ENCODE data around the gene NAT8.
"Not testable (repeated sequence)": the region's sequence is repeated elsewhere in the genome, so short reads cannot be mapped to it uniquely, and the experiment has no call there.

Gene NAT8

GRCh38 chr2:73642338-73643018 is at the start of gene NAT8:
Gene NAT8 (minus strand): TSS chr2:73642422. CDS start chr2:73641628, 794 bp downstream.
- DNase-seq = no peak

- DNase-seq = not testable (repeated sequence)
These were observed 48.3 kb upstream of the NAT8 start for GRCh38 chr2:73690372-73691088.

DNA sequence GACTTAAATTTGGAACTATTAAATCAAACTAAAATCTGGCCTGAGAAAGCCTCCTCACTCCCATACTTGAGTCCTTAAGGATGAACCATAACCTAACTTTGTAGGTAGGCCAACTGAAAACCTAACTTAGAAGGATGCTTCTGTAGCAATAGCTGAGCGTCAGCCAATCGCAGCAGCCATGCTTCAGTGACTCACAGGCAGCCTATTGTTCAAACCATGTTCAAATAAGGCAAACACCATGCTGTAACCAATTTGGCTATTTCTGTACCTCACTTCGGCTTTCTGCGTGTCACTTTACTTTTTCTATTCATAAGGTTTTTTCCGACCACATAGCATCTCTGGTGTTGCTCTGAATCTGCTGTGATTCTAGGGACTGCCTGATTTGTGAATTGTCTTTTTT is 46.3 kb upstream of the NAT8 start:
- DNase-seq = not testable (repeated sequence)

GRCh38 chr2:73685764-73686438 is 43.7 kb upstream of the NAT8 start:
- no peak for DNase-seq

DNA sequence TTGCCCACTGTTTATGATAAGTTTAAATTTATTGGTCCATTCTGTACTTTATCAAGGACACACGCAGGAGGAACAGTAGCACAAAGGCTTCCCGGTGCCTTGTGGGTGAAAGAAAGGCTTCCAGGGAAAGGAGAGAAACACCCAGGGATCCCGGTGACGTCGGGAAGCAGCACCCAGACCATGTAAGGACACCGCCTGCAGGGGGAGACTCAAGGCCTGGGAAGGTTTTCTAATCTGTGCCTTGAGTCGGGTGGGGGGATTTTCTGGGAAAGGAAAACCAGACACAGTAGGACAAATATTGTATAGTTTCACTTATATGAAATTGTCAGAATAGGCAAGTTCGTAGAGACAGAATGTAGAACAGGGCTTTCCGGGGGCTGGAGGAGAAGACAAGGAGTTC is 42.7 kb upstream of the NAT8 start:
- not testable (repeated sequence) for DNase-seq

DNA sequence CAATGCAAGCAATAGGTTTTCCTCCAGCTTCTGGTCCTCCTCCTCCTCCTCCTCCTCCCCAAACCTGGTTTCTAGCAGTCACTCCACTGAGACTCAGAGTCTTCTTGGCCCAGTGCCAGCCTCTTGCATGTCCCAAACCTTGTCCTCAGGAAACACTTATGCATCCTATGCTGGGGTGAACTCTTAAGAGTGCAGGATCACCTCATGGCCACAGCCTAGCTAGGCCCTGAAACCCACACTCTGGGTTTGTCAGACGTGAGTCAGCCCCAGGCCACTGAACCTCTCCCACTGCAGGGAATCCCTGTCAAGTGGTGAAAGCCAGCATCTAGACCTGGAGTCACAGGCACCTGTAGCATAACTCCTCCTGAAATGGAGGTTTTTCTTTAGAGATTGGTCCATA is 42.1 kb upstream of the NAT8 start:
- DNase-seq = not testable (repeated sequence)

GRCh38 chr2:73679951-73680571 is 37.8 kb upstream of the NAT8 start:
- DNase-seq = not testable (repeated sequence)

DNA sequence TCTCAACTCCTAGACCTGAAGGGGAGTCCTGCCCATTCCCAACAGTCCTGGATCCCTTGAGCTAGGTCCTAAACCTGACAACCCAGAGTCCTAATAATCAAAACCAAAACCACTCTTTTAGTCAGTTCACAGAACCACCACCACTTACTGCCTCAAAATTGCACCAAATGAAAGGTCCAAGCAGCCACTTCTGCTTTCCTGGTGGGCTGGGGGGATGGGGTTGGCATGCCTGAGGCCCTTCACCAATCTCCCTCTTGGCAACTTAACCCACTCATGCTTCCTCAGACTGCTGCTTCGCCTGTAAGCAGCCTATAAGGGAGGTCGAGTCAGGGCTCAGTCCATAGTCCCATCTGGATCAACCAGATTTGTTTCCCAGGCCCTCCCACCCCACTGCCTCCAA is 37.0 kb upstream of the NAT8 start:
- not testable (repeated sequence) for DNase-seq

DNA sequence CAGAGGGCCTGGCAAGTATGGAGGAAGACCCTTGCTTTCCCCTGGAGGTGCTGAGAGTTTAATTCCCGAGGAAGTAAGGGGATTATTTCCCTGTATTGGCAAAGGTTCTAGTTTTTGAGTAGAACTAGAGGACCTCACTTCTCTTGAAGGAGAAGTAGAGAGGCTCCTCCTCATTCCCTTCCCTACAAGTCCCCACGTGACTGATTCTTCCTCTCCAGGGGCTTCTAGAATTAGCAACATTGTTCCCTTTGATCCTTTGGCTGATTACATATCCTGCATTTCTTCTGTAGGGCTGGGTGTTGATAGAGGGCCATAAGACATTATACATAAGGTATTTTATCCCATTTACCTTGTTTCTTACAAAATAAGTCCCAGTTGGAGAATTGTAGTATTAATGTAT is 35.8 kb upstream of the NAT8 start:
- DNase-seq = not testable (repeated sequence)

DNA sequence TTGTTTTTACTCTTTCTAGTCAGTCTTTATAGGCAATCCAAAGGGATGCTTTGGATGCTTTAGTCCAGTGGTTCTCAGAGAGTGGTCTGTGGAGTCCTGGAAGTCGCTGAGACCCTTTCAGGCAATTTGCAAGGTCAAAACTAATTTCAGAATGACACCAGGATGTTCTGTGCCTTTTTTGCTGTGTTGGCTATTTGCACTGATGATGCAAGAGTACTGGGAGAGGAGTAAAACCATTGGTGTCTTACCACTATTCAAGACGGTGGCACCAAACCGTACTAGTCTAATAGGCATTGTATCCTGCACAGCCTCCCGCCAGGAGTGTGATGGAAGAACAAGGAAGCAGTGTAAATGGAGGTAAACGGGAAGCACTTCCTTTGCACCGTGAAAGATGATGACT is 34.0 kb upstream of the NAT8 start:
- not testable (repeated sequence) for DNase-seq

DNA sequence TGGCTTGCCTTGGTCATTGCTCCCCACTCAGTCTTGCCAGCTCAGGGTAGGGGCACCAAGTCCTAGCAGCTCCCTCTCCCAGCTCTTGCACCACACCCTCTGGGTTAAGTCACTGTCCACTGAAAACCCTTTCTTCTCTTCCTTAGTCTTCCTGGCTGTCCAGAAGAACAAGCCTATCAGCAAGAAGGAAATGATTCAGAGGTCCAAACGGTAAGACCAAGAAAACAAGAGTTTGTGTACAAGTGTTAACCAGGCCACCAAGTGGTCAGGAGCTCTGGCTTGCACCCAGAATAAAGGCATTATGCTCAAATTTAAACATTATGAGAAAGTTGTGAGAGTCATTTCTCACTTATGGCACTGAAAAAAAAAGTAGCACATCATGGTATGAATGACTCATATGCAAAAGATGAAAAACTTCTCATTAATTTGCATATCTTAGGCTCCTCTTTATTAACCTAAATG is 32.5 kb upstream of the NAT8 start:
- DNase-seq = not testable (repeated sequence)

DNA sequence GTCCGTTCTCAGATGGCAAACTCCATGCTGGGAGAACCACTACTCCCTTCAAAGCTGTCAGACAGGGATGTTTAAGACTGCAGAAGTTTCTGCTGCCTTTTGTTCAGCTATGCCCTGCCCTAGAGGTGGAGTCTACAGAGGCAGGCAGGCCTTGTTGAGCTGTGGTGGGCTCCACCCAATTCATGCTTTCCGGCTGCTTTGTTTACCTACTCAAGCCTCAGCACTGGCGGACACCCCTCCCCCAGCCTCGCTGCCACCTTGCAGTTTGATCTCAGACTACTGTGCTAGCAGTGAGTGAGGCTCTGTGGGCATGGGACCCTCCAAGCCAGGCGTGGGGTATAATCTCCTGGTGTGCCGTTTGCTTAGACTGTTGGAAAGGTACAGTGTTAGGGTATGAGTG is 27.8 kb upstream of the NAT8 start:
- not testable (repeated sequence) for DNase-seq

GRCh38 chr2:73667239-73667638 is 25.0 kb upstream of the NAT8 start:
- not testable (repeated sequence) for DNase-seq

- no peak for DNase-seq
These were observed 12.0 kb upstream of the NAT8 start for GRCh38 chr2:73654175-73654574.

GRCh38 chr2:73652348-73652747 is 10.1 kb upstream of the NAT8 start:
- DNase-seq = no peak

DNA sequence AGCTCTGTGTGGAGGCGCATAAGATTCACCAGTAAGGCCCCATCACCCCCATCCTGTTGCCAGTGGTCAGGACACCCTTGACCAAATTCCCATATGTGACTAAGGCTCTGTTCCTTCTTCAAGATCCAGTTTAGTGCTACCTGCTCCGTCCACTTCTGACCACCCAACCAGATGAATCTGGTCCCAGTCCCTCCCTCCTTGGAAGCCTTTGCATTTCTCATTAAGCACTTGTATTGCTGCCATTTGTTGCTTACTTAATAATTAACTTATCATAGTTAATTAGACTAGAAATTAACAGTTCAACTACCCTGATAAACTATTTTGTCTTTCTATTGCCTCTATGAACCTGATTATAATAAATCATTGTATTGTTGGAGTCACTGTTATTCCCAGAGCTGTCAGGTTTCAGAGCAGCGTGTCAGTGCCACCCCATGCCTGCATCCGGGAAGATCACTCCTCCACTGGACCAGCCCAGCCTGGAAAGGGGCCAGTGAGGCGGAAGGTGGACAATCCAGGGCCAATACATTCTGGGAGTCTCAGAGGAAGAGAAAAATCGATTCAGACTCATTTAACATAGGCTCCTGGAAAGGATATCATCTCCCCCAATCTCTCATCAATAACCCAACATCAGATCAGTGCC is 9.5 kb upstream of the NAT8 start:
- DNase-seq = no peak

DNA sequence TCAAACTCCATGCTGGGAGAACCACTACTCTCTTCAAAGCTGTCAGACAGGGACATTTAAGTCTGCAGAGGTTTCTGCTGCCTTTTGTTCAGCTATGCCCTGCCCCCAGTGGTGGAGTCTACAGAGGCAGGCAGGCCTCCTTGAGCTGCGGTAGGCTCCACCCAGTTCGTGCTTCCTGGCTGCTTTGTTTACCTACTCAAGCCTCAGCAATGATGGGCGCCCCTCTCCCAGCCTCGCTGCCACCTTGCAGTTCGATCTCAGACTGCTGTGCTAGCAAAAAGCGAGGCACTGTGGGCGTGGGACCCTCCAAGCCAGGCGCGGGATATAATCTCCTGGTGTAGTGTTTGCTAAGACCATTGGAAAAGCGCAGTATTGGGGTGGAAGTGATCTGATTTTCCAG is 5.5 kb upstream of the NAT8 start:
- not testable (repeated sequence) for DNase-seq

GRCh38 chr2:73641767-73642062 is 507 bp downstream of the NAT8 start:
- DNase-seq = no peak

GRCh38 chr2:73640946-73641766 is 1.1 kb downstream of the NAT8 start:
- DNase-seq = no peak

GRCh38 chr2:73640511-73640911 is 1.7 kb downstream of the NAT8 start:
- no peak for DNase-seq

DNA sequence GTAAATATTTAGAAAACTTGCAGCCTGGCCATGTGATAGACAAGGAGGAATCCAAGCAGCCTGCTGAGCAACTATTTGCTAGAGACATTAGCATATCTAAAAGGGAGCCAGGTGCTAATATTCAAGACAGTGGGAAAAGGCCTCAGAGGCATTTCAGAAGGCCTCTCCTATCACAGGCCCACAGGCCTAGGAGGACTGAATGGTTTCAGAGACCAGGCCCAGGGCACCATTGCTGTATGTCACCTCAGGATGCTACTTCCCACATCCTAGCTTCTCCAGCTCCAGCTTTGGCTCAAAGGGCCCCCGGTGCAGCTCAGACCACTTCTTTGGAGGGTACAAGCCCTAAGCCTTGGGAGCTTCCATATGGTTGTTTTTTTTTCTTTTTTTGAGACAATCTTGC is 3.8 kb downstream of the NAT8 start:
- DNase-seq = no peak

DNA sequence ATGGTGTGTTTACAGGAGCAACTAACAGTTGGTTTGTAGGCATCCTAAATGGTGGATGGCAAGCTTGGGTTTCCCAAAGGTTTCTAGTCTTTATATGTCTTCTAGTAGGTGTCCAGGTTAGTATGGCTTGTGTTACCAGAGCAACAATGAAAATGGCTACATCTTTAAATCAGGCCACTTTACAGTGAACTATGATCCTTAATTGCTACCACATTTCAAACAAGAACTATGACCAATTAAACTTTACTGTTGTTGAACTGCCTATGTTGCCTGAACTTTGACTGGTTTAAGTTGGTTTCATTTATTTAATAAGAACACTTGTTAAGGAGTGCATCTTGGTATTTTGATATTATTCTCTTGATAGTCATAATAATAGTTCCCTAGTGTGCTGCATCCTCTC is 5.2 kb downstream of the NAT8 start:
- DNase-seq = not testable (repeated sequence)
